WTC11 (cell line): Measurements from ENCODE around the gene LRRC9. TPM values are rescaled to one million over a fixed set of nuclear protein-coding genes. Genes with fewer than 3 reads are reported as not detected.

Experiments
- ATAC-seq: fragments of 200-7000 bp; cut with Tn5 transposase; 2 replicates; pipeline ENCODE4 v1.10.0; 2021; ENCODE audit warnings: mild to moderate bottlenecking, moderate library complexity
- CTCF ChIA-PET: fragments of 300-600 bp; sonication (Branson Sonifier 250); formaldehyde crosslinking; loops from one replicate; lab custom pipeline; 2021; ENCODE audit warnings: antibody characterized with exemption; lab: Charles Lee
- POLR2A ChIA-PET: fragments of 350-600 bp; sonication (Branson Sonifier 250); formaldehyde crosslinking; loops from one replicate; lab custom pipeline; 2021; ENCODE audit warnings: antibody characterized with exemption; lab: Charles Lee
- DNase-seq: peaks from one replicate; pipeline ENCODE4 v3.0.0; 2021; ENCODE audit warnings: low spot score
- H3K27ac Mint-ChIP-seq: 2 replicates; pipeline ENCODE4 v1.8.0; 2021; ENCODE audit warnings: mixed read lengths
- H3K27me3 Mint-ChIP-seq: 2 replicates; pipeline ENCODE4 v1.8.0; 2021; ENCODE audit warnings: low read depth, mild to moderate bottlenecking, moderate library complexity, mixed read lengths
- H3K36me3 Mint-ChIP-seq: 2 replicates; pipeline ENCODE4 v1.8.0; 2021; ENCODE audit warnings: mixed read lengths
- H3K4me1 Mint-ChIP-seq: 2 replicates; pipeline ENCODE4 v1.8.0; 2022; ENCODE audit warnings: mixed read lengths
- H3K4me3 Mint-ChIP-seq: 2 replicates; pipeline ENCODE4 v1.8.0; 2021; ENCODE audit warnings: mild to moderate bottlenecking, moderate library complexity, mixed read lengths
- H3K9me3 Mint-ChIP-seq: 2 replicates; pipeline ENCODE4 v1.8.0; 2021; ENCODE audit warnings: mixed read lengths
- E2F1 ChIP-seq: sonication (generic); formaldehyde crosslinking; IDR thresholded peaks from 2 replicates; pipeline ENCODE4 v1.8.0; 2022; ENCODE audit warnings: mild to moderate bottlenecking, missing genetic modification reagents
- ERG ChIP-seq: fragments of 250-450 bp; sonication (Bioruptor Pico); IDR thresholded peaks from 2 replicates; pipeline ENCODE4 v1.8.0; 2021; ENCODE audit warnings: mild to moderate bottlenecking
- FOXJ3 ChIP-seq: sonication (generic); formaldehyde crosslinking; IDR thresholded peaks from 2 replicates; pipeline ENCODE4 v1.9.0; 2021; ENCODE audit warnings: missing genetic modification reagents, mild to moderate bottlenecking, borderline replicate concordance
- GABPB1 ChIP-seq: sonication (generic); formaldehyde crosslinking; IDR thresholded peaks from 2 replicates; pipeline ENCODE4 v1.8.1; 2023; ENCODE audit warnings: mild to moderate bottlenecking, missing genetic modification reagents
- HMGXB4 ChIP-seq: sonication (generic); formaldehyde crosslinking; IDR thresholded peaks from 2 replicates; pipeline ENCODE4 v1.8.1; 2023; ENCODE audit warnings: mild to moderate bottlenecking, moderate library complexity, missing genetic modification reagents
- NR2C2 ChIP-seq: sonication (generic); formaldehyde crosslinking; IDR thresholded peaks from 2 replicates; pipeline ENCODE4 v1.8.0; 2022; ENCODE audit warnings: mild to moderate bottlenecking, missing genetic modification reagents
- PRDM15 ChIP-seq: sonication (generic); formaldehyde crosslinking; IDR thresholded peaks from 2 replicates; pipeline ENCODE4 v1.8.0; 2022; ENCODE audit warnings: missing genetic modification reagents
- RORB ChIP-seq: fragments of 250-450 bp; sonication (Bioruptor Pico); IDR thresholded peaks from 2 replicates; pipeline ENCODE4 v1.9.0; 2021; ENCODE audit warnings: mild to moderate bottlenecking
- SMAD3 ChIP-seq: sonication (generic); formaldehyde crosslinking; IDR thresholded peaks from 2 replicates; pipeline ENCODE4 v1.8.0; 2022; ENCODE audit warnings: missing genetic modification reagents, mild to moderate bottlenecking, borderline replicate concordance
- TCF7 ChIP-seq: sonication (generic); formaldehyde crosslinking; IDR thresholded peaks from 2 replicates; pipeline ENCODE4 v1.8.0; 2022; ENCODE audit warnings: mild to moderate bottlenecking, low read depth, missing genetic modification reagents, moderate library complexity
- TEAD4 ChIP-seq: sonication (generic); formaldehyde crosslinking; IDR thresholded peaks from 2 replicates; pipeline ENCODE4 v1.8.0; 2022; ENCODE audit warnings: mild to moderate bottlenecking, missing genetic modification reagents
- TP53 ChIP-seq: sonication (generic); formaldehyde crosslinking; IDR thresholded peaks from 2 replicates; pipeline ENCODE4 v1.8.1; 2023; ENCODE audit warnings: mild to moderate bottlenecking, missing genetic modification reagents
- ZNF121 ChIP-seq: sonication (generic); formaldehyde crosslinking; IDR thresholded peaks from 2 replicates; pipeline ENCODE4 v1.8.0; 2023; ENCODE audit warnings: missing genetic modification reagents
- ZNF219 ChIP-seq: sonication (generic); formaldehyde crosslinking; IDR thresholded peaks from 2 replicates; pipeline ENCODE4 v1.8.0; 2023; ENCODE audit warnings: missing genetic modification reagents, mild to moderate bottlenecking, borderline replicate concordance
- ZNF416 ChIP-seq: fragments of 250-450 bp; sonication (Bioruptor Pico); IDR thresholded peaks from 2 replicates; pipeline ENCODE4 v1.9.0; 2021; ENCODE audit warnings: mild to moderate bottlenecking, inconsistent platforms
- total RNA-seq: library from RNA; stranded (reverse); gene quantifications from 3 replicates; pipeline ENCODE4 v1.2.3, GENCODE V29; 2021
- TF ChIP-seq, protein P1 (sequence below): sonication (generic); formaldehyde crosslinking; IDR thresholded peaks from 2 replicates; pipeline ENCODE4 v1.8.0; 2023; ENCODE audit warnings: missing genetic modification reagents
- TF ChIP-seq, protein P2 (sequence below): fragments of 250-450 bp; sonication (Bioruptor Pico); IDR thresholded peaks from 2 replicates; pipeline ENCODE4 v1.9.0; 2021; ENCODE audit warnings: mild to moderate bottlenecking
- TF ChIP-seq, protein P3 (sequence below): sonication (generic); formaldehyde crosslinking; conservative IDR thresholded peaks from 2 replicates; pipeline ENCODE4 v1.8.1; 2023; ENCODE audit warnings: mild to moderate bottlenecking, low read depth, missing genetic modification reagents, moderate library complexity
- TF ChIP-seq, protein P4 (sequence below): sonication (generic); formaldehyde crosslinking; IDR thresholded peaks from 2 replicates; pipeline ENCODE4 v1.8.1; 2022; ENCODE audit warnings: mild to moderate bottlenecking, moderate library complexity, missing genetic modification reagents

The LRRC9 gene
- total RNA-seq, 1 experiment from 2014 or later = 0.79 TPM

DNA sequence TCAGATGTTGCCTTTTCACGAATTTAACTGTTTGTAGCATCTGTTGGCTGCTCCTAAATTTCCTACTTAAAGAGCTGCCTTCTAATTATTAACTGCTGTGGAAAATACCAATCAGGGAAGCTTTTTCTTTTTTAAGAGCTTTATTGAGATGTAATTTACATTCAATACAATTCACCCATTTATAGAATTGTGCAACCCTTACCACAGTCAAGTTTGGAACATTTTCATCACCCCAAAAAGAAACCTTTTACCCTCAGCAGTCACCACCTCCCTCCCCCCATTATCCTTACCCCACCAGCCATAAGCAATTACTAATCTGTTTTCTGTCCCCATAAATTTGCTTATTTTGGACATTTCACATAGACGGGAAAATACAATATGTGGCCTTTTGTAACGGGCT, 173.1 kb downstream of the LRRC9 start:
- H3K9me3 Mint-ChIP-seq = 0 out of 2 replicates have a peak, but pooled peaks cover under 1% of the 10 kb centered on the region
- H3K4me1 Mint-ChIP-seq = peaks cover 34% of the 10 kb centered on the region
- peaks cover 12% of the 10 kb centered on the region for H3K36me3 Mint-ChIP-seq
- H3K4me3 Mint-ChIP-seq = peak overlapping the region; percentile 88
- POLR2A ChIA-PET = interaction anchor here (1.1 to 1.9 kb wide), 3 partner anchors 12 to 888 kb away, joined by 3 to 8 read pairs (median 3); partner anchors contain the start of genes PPM1A and SLC38A6
- no peak for ATAC-seq
- no peaks in the 10 kb centered on the region; the same call in 1 of the 2 replicates for H3K27me3 Mint-ChIP-seq
- peak overlapping the region; percentile 91 for H3K27ac Mint-ChIP-seq
- no peak for TF ChIP-seq TEAD4 (CRISPR knock-in tag)
- no peak for TF ChIP-seq TCF7 (CRISPR knock-in tag)
- no peak for TF ChIP-seq SMAD3 (CRISPR knock-in tag)
- TF ChIP-seq ZNF121 (CRISPR knock-in tag) = no peak
- TF ChIP-seq, protein P1, sequence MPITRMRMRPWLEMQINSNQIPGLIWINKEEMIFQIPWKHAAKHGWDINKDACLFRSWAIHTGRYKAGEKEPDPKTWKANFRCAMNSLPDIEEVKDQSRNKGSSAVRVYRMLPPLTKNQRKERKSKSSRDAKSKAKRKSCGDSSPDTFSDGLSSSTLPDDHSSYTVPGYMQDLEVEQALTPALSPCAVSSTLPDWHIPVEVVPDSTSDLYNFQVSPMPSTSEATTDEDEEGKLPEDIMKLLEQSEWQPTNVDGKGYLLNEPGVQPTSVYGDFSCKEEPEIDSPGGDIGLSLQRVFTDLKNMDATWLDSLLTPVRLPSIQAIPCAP (CRISPR knock-in tag) = no peak
- TF ChIP-seq, protein P2, sequence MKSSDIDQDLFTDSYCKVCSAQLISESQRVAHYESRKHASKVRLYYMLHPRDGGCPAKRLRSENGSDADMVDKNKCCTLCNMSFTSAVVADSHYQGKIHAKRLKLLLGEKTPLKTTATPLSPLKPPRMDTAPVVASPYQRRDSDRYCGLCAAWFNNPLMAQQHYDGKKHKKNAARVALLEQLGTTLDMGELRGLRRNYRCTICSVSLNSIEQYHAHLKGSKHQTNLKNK = no peak
- TF ChIP-seq PRDM15 (CRISPR knock-in tag) = no peak
- TF ChIP-seq ERG (CRISPR knock-in tag) = no peak
- TF ChIP-seq FOXJ3 (CRISPR knock-in tag) = no peak
- TF ChIP-seq ZNF416 (CRISPR knock-in tag) = no peak
- TF ChIP-seq GABPB1 = no peak
- TF ChIP-seq, protein P3, sequence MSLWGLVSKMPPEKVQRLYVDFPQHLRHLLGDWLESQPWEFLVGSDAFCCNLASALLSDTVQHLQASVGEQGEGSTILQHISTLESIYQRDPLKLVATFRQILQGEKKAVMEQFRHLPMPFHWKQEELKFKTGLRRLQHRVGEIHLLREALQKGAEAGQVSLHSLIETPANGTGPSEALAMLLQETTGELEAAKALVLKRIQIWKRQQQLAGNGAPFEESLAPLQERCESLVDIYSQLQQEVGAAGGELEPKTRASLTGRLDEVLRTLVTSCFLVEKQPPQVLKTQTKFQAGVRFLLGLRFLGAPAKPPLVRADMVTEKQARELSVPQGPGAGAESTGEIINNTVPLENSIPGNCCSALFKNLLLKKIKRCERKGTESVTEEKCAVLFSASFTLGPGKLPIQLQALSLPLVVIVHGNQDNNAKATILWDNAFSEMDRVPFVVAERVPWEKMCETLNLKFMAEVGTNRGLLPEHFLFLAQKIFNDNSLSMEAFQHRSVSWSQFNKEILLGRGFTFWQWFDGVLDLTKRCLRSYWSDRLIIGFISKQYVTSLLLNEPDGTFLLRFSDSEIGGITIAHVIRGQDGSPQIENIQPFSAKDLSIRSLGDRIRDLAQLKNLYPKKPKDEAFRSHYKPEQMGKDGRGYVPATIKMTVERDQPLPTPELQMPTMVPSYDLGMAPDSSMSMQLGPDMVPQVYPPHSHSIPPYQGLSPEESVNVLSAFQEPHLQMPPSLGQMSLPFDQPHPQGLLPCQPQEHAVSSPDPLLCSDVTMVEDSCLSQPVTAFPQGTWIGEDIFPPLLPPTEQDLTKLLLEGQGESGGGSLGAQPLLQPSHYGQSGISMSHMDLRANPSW (CRISPR knock-in tag) = no peak
- no peak for TF ChIP-seq ZNF219 (CRISPR knock-in tag)
- no peak for TF ChIP-seq NR2C2
- TF ChIP-seq HMGXB4 (CRISPR knock-in tag) = no peak
- TF ChIP-seq TP53 (CRISPR knock-in tag) = no peak
- TF ChIP-seq E2F1 (CRISPR knock-in tag) = no peak
- TF ChIP-seq RORB (CRISPR knock-in tag) = no peak
- TF ChIP-seq, protein P4, sequence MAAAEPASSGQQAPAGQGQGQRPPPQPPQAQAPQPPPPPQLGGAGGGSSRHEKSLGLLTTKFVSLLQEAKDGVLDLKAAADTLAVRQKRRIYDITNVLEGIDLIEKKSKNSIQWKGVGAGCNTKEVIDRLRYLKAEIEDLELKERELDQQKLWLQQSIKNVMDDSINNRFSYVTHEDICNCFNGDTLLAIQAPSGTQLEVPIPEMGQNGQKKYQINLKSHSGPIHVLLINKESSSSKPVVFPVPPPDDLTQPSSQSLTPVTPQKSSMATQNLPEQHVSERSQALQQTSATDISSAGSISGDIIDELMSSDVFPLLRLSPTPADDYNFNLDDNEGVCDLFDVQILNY (CRISPR knock-in tag) = no peak
- TF ChIP-seq, all 79 proteins: peak for 0
- DNase-seq = no peak
- CTCF ChIA-PET = interaction anchor here (2.9 kb wide), 1 partner anchor 13 kb away, joined by 13 read pairs; no protein-coding TSS in a partner anchor
